ENCODE data around the gene LAX1.

LAX1 gene

DNA sequence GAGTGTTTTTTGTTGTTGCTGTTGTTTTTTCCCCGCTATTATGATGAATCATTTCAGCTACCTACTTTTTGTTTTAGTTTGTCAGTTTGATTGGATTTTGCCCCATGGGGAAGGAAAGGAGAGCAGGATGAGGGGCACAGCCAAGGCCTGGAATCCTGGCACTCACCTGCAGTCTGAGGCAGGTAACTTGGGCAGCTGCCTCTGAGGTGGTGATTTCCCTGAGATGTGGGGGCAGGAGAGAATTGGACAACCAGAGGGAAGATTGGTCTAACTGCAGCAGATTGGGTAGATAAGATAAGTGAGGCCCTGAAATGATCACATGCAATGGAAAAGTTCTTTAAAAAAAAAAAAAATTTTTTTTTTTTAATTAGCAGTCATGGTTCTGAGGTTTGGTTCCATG is 1.5 kb upstream of the LAX1 start:
- H3K9me3 ChIP-seq: no peaks in the 10 kb centered on the region
- H3K36me3 ChIP-seq: no peaks in the 10 kb centered on the region
- peaks cover 3 to 8% of the 10 kb centered on the region in 2 experiments for H3K4me1 ChIP-seq (ENCODE audit: control insufficient read depth in 1 of 2, insufficient read depth in 1 of 2, low read depth in 1 of 2, low read length in 1 of 2)
- H3K27ac ChIP-seq: no peak overlapping the region
- H3K27me3 ChIP-seq: no peaks in the 10 kb centered on the region
- no peak overlapping the region for H3K4me3 ChIP-seq (ENCODE audit: low read depth in 1 of 2, low read length in 1 of 2)
- TF ChIP-seq, protein P1, sequence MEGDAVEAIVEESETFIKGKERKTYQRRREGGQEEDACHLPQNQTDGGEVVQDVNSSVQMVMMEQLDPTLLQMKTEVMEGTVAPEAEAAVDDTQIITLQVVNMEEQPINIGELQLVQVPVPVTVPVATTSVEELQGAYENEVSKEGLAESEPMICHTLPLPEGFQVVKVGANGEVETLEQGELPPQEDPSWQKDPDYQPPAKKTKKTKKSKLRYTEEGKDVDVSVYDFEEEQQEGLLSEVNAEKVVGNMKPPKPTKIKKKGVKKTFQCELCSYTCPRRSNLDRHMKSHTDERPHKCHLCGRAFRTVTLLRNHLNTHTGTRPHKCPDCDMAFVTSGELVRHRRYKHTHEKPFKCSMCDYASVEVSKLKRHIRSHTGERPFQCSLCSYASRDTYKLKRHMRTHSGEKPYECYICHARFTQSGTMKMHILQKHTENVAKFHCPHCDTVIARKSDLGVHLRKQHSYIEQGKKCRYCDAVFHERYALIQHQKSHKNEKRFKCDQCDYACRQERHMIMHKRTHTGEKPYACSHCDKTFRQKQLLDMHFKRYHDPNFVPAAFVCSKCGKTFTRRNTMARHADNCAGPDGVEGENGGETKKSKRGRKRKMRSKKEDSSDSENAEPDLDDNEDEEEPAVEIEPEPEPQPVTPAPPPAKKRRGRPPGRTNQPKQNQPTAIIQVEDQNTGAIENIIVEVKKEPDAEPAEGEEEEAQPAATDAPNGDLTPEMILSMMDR (IDR thresholded peaks at IDR 0.05): no peak

DNA sequence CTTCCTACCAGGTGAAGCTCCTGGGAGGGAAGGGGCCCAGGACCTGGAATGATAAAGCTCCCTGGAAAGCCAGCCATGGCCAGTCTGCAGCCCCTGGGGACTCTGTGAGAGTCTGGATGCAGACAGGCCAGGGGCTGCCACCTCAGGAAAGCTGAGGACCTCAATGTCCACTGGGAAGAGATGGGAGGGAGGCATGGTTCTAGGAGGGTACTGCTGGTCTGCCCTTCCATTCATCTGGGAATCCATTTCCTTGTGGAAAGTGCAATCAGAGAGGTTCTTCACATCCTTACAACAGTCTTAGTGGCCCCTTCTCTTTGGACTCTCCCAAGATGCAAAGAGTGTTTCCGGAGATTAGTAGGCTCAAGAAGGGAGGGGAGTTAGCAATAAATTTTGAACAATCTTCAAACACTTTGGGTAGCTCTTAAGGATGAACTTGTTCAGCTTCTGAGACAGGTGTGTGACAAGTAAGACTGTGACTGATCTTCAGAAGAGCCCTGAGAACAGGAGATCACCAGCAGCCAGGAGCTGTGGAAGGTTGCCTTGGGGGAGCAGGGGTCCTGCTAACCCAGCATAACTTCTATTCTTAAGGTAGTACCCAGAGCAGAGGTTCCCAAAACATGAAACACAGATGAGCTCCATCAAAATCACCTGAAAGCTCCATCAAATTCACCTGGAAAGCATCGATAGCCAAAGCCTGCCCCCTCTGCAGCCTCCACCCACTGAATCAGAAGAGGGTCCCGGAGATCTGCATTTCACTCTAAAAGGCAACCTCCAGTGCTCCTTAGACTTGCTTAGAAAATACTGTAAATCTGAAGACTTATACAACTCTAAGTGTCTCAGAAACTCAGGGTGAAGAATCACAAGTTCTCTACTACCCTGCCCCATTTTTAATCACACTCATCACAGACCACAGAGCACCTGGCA is 616 bp upstream of the LAX1 start:
- H3K36me3 ChIP-seq: no peaks in the 10 kb centered on the region
- no peaks in the 10 kb centered on the region for H3K27me3 ChIP-seq
- H3K4me3 ChIP-seq (ENCODE audit: low read depth in 1 of 2, low read length in 1 of 2): no peak overlapping the region
- H3K4me1 ChIP-seq (ENCODE audit: control insufficient read depth in 1 of 2, insufficient read depth in 1 of 2, low read depth in 1 of 2, low read length in 1 of 2): peaks cover 12 to 15% of the 10 kb centered on the region in 2 experiments
- H3K27ac ChIP-seq: no peak overlapping the region
- H3K9me3 ChIP-seq: no peaks in the 10 kb centered on the region
- TF ChIP-seq, protein P1 (IDR thresholded peaks at IDR 0.05): no peak

DNA sequence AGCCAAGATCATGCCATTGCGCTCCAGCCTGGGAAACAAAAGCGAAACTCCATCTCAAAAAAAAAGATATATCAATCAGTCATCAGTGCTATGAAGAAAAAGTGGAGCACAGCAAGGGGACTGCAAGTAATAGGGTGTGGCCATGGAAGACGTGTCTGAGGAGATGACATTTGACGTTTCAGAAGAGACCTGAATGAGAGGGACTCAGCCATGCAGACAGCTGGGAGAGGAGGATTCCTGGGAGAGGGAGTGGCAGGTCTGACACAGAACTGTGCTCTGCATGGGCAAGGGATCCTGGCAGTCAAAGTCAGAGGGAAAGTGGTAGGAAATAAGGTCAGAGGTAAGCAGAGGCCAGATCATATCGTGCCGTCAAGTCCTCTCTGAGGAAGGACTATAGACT is 3.3 kb downstream of the LAX1 start:
- Histone ChIP-seq H3K27ac (no peak overlapping the region), H3K4me1 (ENCODE audit: control insufficient read depth in 1 of 2, insufficient read depth in 1 of 2, low read depth in 1 of 2, low read length in 1 of 2) (peaks cover 19 to 22% of the 10 kb centered on the region in 2 experiments), H3K27me3 (no peaks in the 10 kb centered on the region), H3K36me3 (no peaks in the 10 kb centered on the region), H3K9me3 (no peaks in the 10 kb centered on the region), H3K4me3 (ENCODE audit: low read depth in 1 of 2, low read length in 1 of 2) (no peak overlapping the region)
- TF ChIP-seq, protein P1 (IDR thresholded peaks at IDR 0.05): no peak

DNA sequence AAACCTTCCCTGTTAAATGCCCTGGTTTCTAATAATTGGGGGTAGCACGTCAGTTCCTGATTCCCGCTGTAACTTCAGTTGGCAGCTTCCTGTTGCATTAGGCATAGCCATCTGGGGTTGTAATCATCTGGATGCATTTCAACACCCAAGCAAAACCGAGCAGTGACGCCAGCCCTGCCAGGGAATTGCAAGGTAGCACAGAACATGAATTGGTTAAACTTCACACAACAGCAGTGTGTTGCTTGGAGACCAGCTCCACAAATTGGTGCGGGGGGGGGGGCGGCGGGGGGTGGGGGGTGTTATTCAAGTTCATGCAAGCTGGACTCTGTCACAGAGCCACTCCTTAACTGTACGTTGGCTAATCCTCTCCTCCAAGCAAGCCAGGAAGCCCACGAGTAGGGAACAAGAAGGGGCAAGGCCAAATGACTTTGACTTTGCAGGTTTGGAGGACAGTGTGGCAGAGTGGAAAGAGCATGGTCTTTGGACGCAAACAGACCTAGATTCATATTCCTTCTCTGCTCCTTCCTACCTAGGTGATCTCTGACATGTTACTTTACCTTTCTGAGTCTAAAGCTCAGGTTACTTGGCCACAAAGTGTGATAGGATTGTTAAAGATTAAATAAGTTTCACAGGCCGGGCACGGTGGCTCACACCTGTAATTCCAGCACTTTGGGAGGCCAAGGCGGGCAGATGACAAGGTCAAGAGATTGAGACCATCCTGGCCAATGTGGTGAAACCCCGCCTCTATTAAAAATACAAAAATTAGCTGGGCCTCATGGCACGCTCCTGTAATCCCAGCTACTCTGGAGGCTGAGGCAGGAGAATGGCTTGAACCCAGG is 4.7 kb downstream of the LAX1 start:
- peaks cover 19 to 22% of the 10 kb centered on the region in 2 experiments for H3K4me1 ChIP-seq (ENCODE audit: control insufficient read depth in 1 of 2, insufficient read depth in 1 of 2, low read depth in 1 of 2, low read length in 1 of 2)
- no peaks in the 10 kb centered on the region for H3K9me3 ChIP-seq
- H3K27me3 ChIP-seq: no peaks in the 10 kb centered on the region
- no peaks in the 10 kb centered on the region for H3K36me3 ChIP-seq
- TF ChIP-seq, protein P1 (IDR thresholded peaks at IDR 0.05): no peak
- H3K4me3 ChIP-seq (ENCODE audit: low read depth in 1 of 2, low read length in 1 of 2): no peak overlapping the region
- peak overlapping the region; percentile 3 for H3K27ac ChIP-seq

DNA sequence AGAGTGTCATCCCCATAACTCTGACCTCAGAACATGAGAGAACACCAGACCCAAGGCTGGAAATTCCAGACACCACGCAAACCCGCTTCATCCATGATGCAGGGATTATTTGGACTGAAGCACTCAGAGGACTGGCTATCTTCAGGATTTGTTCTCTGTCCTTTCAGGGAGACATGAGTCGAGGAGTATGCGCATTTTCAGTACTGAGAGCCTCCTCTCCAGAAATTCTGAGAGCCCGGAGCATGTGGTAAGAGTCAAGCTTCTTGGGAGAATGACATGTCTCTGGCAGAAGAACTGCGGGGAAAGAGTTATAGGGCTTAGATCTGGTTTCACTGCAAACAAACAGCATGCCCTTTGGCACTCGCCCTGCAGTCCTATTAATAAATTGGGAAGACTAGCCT is 6.9 kb downstream of the LAX1 start:
- Histone ChIP-seq H3K4me3 (ENCODE audit: low read depth in 1 of 2, low read length in 1 of 2) (no peak overlapping the region), H3K27me3 (no peaks in the 10 kb centered on the region), H3K27ac (no peak overlapping the region), H3K4me1 (ENCODE audit: control insufficient read depth in 1 of 2, insufficient read depth in 1 of 2, low read depth in 1 of 2, low read length in 1 of 2) (peaks cover 15 to 19% of the 10 kb centered on the region in 2 experiments), H3K9me3 (no peaks in the 10 kb centered on the region), H3K36me3 (no peaks in the 10 kb centered on the region)
- TF ChIP-seq, protein P1 (IDR thresholded peaks at IDR 0.05): no peak
